GM18909 (cell line): ENCODE measurements around the gene ANK2.
A peak's percentile ranks its signal among the peaks of the same experiment; 100 is the strongest.

Experiments used
- ATAC-seq: cut with Tn5 transposase; IDR thresholded peaks from one replicate; pipeline ENCODE4 v1.9.1; 2021; ENCODE audit warnings: mild to moderate bottlenecking; ENCODE audit not compliant: unreplicated experiment, poor library complexity

ANK2 gene

GRCh38 chr4:113270520-113271319 lies 221.3 kb downstream of the ANK2 start:
- no peak for ATAC-seq

DNA sequence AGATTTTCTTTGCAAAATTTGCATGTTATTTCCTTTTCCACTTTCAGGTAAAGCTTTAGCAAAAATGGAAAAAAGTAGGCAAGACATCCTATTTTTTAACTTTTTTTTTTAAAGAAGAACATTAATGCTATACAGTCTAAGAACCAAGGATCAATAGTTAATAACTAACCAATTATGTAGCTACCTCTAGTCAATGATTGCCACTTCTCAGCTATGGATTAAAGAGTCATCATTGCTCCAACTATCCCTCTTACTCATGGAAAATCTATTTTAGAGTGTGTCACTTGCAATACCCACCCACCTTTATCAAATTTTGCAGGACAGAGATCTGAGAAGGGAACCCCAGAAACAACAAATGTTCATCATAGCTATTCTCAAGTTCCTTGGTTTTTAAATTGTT lies 223.1 kb downstream of the ANK2 start:
- no peak for ATAC-seq

DNA sequence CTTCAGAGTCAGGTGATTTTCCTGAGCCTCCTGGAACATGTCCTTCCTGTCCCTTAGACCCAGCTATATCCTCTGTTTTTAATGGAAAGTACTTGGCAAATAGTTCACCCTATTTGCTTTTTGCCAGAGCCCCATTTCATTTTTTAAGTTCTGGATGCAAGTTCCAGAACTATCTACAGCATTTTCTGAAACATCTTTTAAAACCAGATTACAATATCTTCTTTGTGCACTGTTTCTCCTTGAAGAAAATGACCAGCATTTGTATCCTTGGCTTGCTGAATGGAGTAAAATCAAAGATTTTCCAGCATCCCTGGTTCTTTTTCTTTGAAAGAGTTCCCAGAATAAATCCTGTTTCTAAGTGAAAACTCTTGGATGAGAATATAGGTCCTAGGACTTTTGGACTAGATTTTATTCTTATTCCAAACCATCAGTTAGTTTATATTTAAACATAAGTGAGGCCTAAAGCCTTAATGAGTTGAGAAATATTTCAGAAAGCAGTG lies 224.3 kb downstream of the ANK2 start:
- no peak for ATAC-seq

- no peak for ATAC-seq
Measured at GRCh38 chr4:113276464-113277170, 227.2 kb downstream of the ANK2 start.

GRCh38 chr4:113278324-113278934 lies 229.0 kb downstream of the ANK2 start:
- ATAC-seq = peak; percentile 99

- no peak for ATAC-seq
Measured at GRCh38 chr4:113285501-113285900, 236.0 kb downstream of the ANK2 start.

GRCh38 chr4:113288257-113288656 lies 238.8 kb downstream of the ANK2 start:
- no peak for ATAC-seq

DNA sequence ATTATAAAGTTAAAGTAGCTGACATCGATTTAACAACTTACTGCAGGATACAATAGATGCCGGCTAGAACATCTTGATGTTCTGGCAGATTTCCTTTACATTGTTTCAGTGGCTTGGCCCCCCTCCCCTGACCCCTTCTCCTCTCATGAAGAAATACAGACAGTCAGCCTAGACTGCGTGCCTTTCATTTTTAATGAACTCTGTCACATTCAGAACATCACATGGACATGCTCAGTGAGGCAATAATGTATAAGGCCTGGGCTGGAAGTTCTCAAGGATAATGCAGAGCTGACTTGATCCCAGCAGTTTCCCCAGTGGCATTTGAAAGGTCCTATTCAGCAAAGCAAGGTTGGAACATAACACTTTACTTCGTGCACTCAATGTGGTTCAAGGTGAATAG lies 239.2 kb downstream of the ANK2 start:
- no peak for ATAC-seq

- no peak for ATAC-seq
Measured at GRCh38 chr4:113289766-113290165, 240.3 kb downstream of the ANK2 start.

DNA sequence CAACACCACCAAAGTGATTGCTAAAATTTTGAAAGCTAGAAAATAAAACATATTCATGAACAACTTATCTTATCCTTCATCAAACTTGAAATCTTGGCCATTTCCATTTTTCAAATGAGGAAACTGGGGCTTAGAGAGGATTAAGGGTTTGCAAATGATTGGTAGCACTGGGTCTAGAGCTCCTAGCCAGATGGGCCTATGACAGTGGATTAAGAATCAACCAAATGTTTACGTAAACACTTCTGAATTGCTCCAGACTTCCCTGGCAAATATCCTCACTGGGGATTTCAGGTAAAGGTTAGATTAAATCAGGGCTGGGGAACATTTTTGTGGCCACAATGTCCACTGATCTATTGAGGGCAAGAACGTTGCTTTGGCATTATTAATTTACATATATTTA lies 241.2 kb downstream of the ANK2 start:
- no peak for ATAC-seq

DNA sequence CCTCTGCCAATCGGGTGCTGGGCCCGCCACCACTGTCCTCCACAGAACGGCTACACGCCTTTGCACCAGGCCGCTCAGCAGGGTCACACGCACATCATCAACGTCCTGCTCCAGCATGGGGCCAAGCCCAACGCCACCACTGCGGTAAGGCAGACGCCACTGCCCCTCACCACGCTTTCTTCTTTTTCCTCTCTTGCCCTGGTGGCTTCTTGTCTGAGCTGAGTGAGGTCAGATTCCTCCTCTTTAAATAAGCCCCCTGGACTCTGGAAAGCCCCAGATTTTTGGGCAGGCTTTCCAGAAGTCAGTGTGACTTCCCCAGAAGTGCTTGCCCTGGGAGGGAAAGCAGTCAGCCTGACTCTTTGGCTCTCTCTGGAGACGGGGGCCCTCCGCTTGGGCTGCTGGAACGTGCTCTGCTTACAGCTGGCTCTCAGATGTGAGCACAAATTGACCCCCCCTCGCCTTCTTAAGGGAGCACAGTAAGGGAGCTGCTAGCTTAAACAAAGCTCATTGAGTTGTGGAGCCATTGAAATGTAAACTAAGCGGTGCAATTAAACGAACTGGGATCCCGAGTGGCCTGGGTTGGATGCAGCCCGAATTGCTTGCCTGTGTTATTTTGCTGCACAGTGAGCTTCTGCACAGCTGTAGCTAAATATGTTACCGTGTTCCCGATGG lies 243.1 kb downstream of the ANK2 start:
- no peak for ATAC-seq

GRCh38 chr4:113293043-113293560 lies 243.6 kb downstream of the ANK2 start:
- ATAC-seq = no peak

GRCh38 chr4:113293674-113294073 lies 244.2 kb downstream of the ANK2 start:
- ATAC-seq = no peak

GRCh38 chr4:113294908-113295307 lies 245.5 kb downstream of the ANK2 start:
- no peak for ATAC-seq

DNA sequence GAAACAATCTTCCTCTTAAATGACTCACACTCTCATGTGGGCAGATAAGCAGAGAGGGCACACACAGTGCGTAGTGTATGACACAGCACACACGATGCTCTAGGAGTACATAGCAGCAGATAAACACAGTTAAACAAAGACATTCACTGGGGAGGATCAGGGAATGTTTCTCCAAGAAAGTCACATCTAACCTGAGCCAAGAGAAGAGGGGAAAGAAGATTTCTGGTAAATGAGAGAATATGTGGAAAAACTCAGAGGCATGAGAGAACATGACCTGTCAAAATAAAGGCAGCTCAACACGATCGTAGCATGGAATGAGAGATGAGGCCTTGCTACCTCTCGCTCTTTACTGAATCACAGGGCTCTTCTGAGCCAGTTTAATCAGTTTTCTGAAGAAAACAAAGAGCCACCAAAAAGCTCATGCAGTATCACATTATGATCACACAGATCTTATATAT lies 251.0 kb downstream of the ANK2 start:
- no peak for ATAC-seq

GRCh38 chr4:113302051-113302450 lies 252.6 kb downstream of the ANK2 start:
- ATAC-seq = no peak

GRCh38 chr4:113303315-113303714 lies 253.9 kb downstream of the ANK2 start:
- ATAC-seq = no peak

GRCh38 chr4:113311047-113311446 lies 261.6 kb downstream of the ANK2 start:
- ATAC-seq = no peak

DNA sequence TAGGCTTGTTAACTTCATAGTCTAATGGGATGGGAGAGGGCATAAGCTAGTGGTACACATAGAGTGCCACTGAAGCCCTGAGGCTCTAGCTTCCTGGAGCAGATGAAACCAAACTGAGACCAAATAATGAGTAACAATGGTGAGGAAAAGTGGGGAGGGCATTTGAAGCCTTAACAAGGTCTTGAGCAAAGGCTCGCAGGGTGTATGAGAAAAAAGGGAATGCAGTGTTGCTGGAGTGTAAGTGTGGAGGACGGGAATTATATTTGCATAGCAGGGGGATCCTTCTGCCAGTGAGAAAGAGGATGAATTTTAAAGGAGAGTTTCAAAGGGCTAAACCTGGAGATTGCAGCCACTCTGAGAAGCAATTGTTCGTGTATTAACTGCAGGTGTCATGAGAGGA lies 263.1 kb downstream of the ANK2 start:
- no peak for ATAC-seq

GRCh38 chr4:113314426-113314825 lies 265.0 kb downstream of the ANK2 start:
- ATAC-seq = no peak
